ENCODE results near the gene CHAC2.
"Not testable (repeated sequence)": the region's sequence is repeated elsewhere in the genome, so short reads cannot be mapped to it uniquely, and the experiment has no call there.

CHAC2 gene

DNA sequence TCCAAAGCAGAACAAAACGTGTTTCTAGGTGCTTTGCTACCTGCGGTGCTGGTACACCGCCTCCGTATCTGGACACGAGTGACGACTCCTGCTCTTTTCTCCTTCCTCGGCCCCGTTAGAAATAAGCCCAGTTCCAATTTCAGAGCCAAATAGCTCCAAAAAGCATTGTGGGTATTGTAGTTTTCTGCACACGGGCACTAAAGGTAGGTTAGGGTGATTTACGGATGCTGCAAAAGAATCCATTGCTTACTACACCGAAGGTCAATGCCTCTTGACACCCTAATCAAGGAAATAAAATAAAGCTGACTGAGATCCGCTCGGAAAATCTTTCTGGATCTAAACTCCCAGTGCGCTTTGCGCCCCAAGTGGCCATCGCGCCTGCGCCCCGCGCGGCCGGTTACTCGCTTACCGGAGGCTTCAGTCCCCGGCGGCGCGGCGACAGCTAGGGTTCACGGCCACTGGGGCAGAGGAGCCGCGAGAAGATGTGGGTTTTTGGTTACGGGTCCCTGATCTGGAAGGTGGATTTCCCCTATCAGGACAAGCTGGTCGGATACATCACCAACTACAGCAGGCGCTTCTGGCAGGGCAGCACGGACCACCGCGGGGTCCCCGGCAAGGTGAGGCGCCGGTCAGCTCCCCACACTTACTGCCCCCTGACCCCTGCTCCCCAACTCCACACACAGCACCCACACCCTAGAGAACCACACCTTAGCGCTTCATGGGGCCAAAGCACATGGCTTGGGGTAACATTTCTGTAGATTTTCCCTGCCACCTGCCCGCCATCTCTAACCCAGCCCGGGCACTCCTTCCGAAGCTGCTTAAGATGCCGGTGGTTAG is at the start of gene CHAC2:
Gene CHAC2 (plus strand): TSS at position 400 of the 837 bp plus-strand sequence. CDS start 83 bp downstream, at position 483.
- DNase-seq, result peak; percentile 58 to 69

- DNase-seq, result not testable (repeated sequence)
Measured at GRCh38 chr2:53720944-53721343, 46.7 kb upstream of the CHAC2 start.

GRCh38 chr2:53724536-53724935 is 43.1 kb upstream of the CHAC2 start:
- no peak for DNase-seq

- no peak for DNase-seq
Measured at GRCh38 chr2:53725662-53726061, 41.9 kb upstream of the CHAC2 start.

DNA sequence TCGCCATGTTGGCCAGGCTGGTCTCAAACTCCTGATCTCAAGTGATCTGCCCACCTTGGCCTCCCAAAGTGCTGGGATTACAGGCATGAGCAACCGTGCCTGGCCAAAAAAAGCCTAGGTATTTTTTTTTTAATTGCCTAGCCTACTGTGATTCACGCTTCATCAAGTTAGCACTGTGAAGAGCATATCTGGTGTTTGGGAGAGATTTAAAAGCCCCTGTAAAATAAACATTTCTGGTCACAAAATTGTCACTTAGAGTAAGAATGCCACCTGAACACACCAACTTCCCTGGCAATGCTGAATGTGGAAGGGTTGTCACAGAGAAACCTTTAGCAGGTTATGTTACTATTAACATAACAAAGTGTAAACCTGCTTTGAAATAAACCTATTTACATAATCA is 39.7 kb upstream of the CHAC2 start:
- DNase-seq, result no peak

DNA sequence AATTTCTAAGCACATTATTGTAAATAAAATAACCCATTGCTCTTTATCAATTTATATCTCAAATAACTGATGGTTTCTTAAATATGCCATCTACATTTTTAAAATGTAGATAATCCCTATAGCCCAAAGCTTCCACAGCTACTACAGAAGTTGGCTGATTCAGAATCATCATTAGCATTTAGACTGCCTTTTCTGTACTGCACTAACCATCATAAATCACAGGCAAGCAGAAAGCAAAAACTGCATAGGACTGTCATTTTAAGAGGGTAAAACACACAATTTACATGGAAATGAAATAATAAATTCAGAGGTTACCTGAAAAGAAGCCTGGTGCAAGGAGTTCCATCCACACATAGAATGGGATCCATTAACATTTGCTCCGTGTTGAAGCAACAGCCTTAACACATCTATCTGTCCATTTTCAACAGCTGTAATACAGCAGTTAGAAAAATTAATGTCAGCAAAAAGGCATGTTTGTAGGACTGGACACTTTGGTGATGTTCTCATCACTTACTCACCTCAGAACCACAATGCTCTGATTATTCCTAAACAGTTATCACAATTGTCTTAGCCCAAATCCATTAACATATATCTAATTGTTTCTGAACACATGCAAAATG is 38.4 kb upstream of the CHAC2 start:
- DNase-seq, result no peak

DNA sequence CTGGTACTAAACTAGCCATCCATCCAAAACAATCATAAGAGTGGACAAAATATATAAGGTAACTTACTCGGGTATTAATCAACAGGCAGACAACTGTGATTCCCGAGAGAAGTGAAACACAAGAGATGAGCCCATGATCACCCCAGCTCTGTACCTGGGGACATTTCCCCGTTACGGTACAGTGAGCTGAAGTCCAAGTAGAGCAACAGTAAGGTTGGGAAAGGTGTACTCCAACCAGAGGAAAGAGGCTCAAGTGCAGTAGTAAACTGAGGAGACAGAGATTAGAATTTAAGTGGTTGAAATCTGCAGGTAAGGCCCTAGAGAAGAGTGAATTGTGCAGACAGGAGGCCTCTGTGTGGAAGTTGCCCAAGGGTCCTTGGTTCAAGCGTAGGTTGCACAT is 30.5 kb upstream of the CHAC2 start:
- DNase-seq, result no peak

DNA sequence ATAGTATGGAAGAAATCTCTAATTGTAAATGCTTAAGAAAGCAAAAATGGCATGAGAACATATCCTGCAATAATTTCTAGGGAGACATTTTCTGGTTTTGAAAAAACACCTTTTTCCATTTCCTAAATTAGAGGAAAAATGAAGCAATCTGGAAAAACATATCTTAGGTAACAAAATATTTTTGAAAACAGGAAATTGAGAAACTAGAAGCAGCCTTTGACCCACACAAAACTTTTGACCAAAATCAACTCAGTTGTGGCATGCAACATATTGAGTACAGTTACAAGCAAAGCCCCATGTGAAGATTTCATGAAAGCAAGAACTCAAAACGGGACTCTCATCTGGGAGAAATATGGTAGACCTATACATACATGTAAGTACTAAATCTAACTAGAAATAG is 28.6 kb upstream of the CHAC2 start:
- DNase-seq, result no peak

GRCh38 chr2:53740170-53740569 is 27.4 kb upstream of the CHAC2 start:
- DNase-seq, result no peak

DNA sequence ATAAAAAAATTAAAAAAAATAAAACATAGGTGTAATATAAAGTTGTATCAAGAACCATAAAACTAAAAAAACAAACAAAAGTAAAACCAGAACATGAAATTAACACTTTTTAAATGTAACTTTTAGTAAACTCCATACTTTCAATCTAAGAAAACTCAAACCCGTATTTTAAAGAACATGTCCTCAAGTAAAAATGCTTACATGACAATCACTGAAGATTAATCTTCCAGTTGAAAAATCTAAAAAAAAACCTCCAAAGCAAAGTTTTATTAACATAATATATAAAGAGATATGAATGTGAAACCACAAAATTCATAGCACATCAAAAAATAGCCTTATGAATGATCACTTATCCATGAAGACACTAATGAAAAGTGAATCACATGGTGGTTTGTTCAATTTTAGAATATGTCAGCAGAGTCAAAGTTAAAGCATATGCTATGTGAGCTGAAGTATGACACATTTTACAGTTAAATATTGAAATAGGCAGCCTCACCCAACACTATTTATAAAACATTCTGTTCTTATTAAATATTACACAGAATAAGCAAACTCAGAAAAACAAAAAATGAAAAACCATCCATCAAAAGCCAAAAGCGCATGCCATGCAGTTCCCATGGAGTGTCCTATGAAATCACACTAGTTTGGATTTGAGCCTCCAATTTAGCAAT is 23.1 kb upstream of the CHAC2 start:
- DNase-seq, result no peak

- no peak for DNase-seq
Measured at GRCh38 chr2:53750041-53750768, 17.4 kb upstream of the CHAC2 start.

GRCh38 chr2:53751728-53752127 is 15.9 kb upstream of the CHAC2 start:
- no peak for DNase-seq

DNA sequence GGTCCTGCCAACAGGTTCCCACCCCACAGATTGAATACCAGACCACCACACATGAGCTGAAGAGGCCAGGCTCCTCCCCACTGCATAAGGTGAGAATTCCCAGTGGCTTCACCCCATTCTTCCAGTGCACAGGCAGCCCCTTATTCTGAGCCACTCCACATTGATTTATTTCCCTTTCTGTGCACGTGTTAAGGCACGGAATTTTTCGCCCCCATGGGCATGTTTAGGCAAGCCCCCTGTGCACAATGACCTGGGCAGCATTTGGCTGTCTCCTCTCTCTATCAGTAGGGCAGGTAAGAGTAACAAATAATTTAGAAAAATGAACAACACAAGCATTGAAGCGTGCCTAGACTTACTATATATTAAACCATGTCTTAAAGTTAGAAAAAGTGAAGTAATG is 15.2 kb upstream of the CHAC2 start:
- no peak for DNase-seq

DNA sequence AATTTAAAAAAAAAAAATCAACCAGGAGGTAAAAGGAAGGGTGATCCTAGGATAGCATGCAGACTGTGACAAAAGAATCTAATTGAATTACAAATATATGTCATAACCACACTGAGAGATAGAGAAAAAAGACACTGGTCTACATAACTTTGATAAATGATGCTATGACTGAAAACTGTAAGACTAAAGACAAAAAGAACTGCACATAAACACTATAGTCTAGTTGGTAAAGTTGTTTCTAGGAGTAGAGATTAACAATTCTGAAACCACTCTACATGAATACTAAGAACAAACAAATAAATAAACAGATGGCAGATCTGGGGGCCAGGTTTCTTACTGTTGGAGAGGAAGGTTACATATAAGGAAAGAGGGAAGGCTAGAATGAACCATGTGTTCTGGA is 14.6 kb upstream of the CHAC2 start:
- no peak for DNase-seq

DNA sequence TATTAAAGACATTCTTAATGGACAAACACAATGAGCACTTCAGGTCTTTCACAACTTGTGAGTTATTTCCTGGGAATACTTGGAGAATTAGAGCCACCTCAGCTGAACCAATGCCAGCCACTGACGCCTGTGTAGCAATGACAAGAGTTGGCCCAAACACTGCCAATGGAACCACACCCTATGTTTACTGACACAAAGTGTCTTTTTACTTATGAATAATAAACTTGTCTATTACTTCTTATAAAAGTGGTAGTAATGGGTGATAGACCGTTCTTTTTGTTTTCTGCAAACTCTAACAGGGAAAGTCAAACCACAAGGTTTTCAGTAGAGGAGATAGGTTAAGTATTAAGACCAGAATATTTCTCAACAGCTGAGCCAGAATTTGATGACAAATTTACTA is 12.5 kb upstream of the CHAC2 start:
- no peak for DNase-seq

- DNase-seq, result no peak
Measured at GRCh38 chr2:53756644-53757043, 11.0 kb upstream of the CHAC2 start.

DNA sequence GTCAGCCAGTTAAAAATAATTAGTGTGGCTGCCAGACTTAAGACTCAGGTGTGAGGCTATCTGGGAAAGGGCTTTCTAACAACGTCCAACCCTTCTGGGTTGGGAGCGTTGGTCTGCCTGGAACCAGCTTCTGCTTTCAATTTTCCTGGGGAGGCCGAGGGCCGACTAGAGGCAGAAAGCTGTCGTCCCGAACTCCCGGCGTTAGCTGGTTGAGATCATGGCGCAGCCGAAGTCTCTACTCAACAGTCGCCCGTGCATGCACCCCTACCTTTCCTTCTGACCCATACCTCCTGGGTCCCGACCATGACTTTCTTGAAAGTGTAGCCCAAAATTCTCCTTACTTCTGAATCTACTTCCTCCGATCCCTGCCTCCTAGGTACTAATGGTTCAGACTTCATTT is 10.4 kb upstream of the CHAC2 start:
- not testable (repeated sequence) for DNase-seq

GRCh38 chr2:53765767-53766166 is 1.8 kb upstream of the CHAC2 start:
- no peak for DNase-seq

DNA sequence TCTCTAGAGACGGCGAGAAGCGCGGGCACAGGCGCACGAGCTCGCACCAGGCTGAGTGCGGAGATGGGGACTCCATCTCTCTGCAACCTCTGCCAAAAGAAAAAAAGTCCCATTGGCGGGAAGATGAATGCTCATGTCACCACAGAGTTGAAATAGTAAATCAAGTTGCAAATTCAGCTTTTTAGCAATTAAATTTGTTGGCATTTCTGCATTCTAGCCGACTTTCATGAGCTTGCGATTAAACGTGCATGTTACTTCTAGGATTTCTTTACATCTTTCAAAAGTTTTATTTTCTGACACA is 588 bp downstream of the CHAC2 start:
- DNase-seq, result no peak

DNA sequence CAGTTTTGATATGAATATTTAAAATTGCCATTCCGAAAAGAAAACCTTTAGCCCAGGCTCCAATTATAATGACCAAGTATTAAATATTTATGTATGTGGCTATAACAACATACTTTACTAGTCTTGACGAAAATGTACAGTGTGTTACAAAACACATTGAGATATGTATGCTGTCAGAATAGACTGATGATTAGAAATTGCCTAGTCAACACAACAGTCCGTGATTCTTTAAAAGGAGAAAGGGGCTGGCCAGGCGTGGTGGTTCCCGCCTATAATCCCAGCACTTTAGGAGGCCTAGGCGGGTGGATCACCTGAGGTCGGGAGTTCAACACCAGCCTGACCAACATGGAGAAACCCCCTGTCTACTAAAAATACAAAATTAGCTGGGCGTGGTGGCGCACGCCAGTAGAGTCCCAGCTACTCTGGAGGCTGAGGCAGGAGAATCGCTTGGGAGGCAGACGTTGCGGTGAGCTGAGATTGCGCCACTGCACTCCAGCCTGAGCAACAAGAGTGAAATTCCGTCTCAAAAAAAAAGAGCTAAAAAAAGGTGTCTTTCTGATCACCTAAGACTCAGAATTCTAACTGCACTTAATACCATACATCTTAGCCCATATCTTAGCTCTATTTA is 1.8 kb downstream of the CHAC2 start:
- DNase-seq, result no peak

DNA sequence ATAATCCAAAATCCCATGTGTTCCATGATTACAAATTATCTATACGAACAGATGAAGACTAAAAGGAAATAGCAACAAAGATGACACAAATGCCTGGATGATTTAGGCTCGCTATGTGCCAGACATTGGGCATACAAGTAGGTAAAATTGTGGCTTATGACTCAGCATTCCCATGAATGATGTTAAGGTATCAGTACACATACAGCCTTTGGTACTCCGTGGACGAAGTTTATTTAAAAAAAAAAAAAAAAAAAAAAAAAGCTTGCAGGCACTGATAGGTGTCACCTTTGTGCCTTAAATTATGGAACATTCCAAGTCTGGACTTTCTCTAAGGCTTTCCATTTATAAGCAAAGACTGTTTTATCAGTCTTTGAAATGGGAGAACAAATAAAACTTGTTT is 2.7 kb downstream of the CHAC2 start:
- no peak for DNase-seq

GRCh38 chr2:53777134-53777533 is 9.5 kb downstream of the CHAC2 start:
- DNase-seq, result no peak

DNA sequence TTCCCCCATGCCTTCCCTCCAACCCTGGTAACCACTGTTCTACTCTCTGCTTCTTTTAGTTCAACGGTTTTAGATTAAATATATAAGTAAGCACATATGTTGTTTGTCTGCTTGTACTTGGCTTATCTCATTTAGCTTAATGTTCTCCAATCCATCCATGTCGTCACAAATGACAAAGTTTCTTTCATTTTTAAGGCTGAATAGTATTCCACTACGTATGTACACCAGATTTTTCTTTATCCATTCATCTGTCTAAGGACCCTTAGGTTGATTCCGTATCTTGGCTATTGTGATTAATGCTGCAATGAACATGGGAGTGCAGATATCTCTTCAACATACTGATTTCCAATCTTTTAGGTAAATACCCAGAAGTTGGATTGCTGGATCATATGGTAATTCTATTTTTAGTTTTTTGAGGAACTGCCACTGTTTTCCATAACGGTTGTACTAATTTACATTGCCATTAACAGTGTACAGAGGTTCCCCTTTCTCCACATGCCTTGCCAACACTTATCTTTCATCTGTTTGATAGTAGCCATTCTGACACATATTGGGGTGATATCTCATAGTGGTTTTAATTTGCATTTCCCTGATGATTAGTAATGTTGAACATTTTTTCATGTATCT is 11.0 kb downstream of the CHAC2 start:
- peak in 1 of 2 donors; percentile 19 for DNase-seq
